Effector CD4-positive, alpha-beta T cell (primary cell): ENCODE results near the gene PLA2G5.
"Not testable (repeated sequence)": the region's sequence is repeated elsewhere in the genome, so short reads cannot be mapped to it uniquely, and the experiment has no call there.

Experiments
- DNase-seq: peaks from one replicate; pipeline ENCODE4 v3.0.0-alpha.2; 2020

Gene PLA2G5

DNA sequence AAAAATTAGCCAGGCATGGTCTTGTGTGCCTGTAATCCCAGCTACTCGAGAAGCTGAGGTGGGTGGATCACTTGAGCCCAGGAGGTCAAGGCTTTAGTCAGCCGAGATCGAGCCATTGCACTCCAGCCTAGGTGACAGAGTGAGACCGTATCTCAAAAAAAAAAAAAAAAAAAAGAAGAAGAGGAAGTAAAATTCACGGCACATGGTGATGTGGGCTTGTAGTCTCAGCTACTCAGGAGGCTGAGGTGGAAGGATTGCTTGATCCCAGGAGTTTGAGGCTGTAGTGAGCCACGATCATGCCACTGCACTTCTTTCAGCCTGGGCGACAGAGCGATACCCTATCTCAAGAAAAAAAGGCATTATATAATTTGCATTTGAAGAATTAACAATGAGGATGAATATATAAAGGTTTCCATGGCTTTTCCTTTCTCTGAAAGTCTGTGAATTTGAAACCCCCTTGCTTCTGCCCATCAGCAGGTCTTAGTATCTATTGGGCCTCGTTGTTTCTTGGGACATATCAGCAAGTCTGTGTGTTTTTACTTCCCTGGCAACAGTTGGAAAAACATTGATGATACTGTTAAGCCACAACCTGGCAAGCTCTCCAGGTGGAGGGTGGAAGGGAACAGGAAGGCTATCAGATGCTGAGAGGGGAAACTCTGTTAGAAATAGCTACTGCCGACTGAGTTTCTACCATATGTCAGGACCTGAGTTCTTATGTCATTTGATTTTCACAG lies 53.9 kb downstream of the PLA2G5 start:
- no peak for DNase-seq

DNA sequence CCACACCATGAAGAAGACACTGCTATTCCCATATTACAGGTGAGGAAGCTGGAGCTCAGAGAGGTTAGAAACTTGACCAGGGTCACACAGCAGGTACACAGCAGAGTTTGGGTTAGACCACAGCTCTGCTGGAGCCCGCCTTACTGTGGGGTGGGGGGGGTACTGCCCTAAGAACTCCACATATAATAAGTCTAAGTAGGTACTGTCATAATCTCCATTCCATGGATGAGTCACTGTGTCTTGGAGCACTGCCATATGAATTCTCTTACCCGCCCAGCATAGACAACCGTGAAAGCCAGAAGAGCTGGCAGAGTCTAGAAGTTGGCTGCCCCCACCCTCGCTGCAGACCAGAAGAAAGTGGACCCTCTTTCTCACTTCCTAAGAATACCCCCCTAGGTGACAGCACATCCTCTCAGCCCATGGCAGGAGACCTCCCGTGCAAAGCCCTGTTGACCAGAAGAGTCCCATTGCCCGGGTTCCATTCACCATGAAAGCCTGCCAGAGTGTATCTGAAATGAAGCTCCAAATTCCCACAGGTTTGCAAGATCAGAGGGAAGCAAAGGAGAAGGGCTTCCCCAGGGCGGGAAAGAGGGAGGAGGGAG lies 54.6 kb downstream of the PLA2G5 start:
- no peak for DNase-seq

DNA sequence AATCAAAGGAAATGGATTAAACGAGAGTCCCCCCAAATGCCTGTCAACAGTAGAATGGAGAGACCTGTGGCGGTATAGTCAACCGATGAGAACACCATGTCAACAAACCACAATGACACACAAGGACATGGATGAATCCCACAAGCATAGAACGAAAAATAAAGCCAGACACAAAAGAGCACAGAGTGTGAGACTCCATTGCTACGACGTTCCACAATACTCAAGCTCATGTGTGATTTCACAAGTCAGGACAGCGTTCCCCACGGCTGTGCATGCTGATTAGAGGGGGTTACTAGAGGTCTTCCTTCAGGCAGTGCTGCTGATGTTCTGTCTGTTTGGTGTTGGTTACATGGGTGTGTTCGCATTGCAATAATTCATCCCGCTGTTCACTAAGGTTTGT lies 55.1 kb downstream of the PLA2G5 start:
- no peak for DNase-seq

DNA sequence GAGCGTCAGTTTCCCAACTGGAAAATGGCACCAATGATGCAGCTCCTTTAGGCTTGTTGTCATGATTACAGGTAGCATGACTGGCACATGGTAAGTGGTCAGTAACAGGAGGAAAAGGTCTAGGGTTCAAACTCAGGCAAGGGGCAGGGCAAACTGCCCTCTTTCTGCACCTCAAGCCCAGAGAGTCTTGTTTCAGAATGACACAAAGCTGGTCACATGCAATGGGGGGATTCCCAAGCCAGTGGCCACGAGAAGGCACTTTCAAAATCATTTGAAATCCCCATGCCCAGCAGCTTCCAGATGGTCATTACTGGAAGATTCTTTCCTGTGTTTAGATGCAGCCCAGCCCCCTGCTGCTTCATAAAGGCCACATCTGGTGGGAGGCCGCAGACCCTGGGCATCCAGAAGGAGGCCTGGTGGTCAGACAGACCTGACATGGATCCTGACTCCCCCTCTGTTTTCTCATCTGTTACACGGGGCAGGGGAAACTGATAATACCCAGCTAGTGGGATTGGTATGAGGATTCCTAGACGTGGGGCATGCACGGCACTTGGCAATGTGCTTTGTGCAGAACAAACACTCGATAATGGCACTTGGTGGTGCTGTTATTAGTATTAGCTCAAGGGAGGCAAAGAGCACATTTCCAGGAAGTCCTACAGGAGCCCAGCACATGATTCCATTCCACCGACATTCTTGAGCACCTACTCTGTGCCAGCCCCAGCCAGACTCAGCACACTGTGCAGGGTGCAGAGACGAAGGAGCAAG lies 56.2 kb downstream of the PLA2G5 start:
- no peak for DNase-seq

DNA sequence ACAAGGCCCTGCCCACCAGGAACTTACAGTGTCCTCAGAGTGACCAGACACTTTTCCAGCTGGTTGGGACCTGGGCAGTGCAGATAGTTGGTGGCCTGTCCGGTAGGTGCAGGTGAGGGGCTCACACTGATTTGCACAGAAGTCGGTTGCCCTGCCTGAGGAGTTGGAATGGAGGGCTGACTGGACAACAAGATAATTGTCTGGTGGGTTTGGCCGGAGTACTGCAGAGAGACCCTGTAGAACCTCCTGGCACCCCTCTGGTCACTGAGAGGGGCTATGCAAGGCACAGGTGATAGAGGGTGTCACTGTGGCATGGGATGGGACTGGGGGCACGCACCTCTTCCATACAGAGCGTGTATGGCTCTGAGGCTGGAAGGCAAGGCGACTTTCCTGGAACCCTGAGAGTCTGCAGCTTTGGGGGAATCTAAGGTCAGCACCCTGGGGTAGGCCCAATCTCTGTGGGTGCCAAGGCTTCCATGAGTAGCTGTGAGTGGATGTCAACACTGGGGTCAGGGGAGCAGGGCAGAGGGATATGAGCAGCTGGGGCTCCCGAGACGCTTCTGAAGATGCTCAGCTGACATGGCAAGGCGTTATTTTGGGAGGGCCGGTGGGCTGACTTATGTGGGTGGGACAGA lies 56.9 kb downstream of the PLA2G5 start:
- no peak for DNase-seq

DNA sequence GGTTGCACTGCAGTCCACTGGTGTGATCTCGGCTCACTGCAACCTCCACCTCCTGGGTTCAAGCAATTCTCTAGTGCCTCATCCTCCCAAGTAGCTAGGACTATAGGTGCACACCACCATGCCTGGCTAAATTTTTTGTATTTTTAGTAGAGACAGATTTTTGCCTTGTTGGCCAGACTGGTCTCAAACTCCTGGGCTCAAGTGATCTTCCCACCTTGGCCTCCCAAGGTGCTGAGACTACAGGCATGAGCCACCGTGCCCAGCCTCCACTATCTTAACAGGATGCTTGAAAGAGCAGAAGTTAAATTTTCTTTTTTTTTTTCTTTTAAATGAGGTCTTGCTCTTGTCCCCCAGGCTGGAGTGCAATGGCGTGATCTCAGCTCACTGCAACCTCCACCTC lies 60.5 kb downstream of the PLA2G5 start:
- not testable (repeated sequence) for DNase-seq

GRCh38 chr1:20134995-20135394 lies 65.0 kb downstream of the PLA2G5 start:
- no peak for DNase-seq

DNA sequence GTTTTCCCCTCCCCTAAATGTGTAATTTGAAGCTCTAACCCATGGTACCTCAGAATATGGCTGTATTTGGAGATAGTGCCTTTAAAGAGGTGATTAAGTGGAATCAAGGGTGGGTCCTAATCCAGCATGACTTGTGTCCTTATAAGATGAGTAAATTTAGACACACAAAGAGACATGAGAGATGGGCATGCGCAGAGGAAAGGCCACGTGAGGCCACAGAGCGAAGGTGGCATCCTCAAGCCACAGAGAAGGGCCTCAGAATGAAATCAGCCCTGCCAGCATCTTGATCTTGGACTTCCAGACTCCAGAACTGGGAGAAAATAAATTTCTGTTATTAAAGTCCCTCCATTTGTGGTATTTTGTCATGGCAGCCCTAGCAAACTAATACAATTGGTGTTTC lies 66.3 kb downstream of the PLA2G5 start:
- DNase-seq, result no peak

GRCh38 chr1:20137055-20137454 lies 67.1 kb downstream of the PLA2G5 start:
- DNase-seq, result no peak

- DNase-seq, result no peak
Observed at GRCh38 chr1:20137604-20138003, 67.6 kb downstream of the PLA2G5 start.

GRCh38 chr1:20138346-20138745 lies 68.4 kb downstream of the PLA2G5 start:
- no peak for DNase-seq

- no peak for DNase-seq
Observed at GRCh38 chr1:20138961-20139550, 69.1 kb downstream of the PLA2G5 start, which contains the start of gene PLA2G2F. PLA2G2F (plus strand) TSS chr1:20139323; CDS start chr1:20139428, 105 bp downstream.

DNA sequence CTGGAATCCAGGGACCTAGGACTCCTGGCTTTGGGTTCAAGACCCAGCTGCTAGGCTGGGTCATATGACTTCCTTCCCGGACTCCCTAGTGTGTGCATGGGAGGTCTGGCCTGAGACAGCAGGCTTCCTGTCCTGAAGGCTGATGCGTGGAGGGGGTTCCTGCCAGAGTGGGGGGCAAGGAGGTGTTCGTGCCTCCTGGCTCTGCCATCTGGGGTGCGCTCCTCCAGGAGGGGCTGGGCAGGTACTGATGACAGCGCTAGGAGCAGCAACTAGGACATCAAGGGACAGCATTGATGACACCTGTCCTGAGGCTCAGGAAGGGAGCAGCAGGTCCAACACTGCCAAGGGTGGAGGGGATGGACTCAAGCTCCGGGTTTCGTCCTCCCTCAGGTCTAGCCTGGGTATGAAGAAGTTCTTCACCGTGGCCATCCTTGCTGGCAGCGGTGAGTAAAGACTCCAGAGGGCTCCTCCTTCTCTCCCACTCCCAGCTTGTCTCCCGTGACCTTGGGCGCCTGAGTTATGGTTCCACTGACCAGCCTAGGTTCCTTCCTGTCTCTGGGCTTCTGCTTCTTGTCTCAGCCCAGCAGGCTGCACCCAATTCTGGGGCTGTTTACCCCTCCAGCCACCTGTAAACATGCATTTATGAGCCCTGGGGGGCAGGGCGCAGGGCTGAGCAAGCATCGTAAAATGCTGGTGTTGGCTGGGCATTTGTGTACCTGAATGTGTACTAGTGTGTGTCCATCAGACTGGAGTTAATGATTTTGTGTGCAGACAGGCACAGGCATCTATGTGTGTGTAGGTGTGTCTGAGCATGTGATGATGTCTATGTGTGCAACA lies 70.0 kb downstream of the PLA2G5 start:
- no peak for DNase-seq

DNA sequence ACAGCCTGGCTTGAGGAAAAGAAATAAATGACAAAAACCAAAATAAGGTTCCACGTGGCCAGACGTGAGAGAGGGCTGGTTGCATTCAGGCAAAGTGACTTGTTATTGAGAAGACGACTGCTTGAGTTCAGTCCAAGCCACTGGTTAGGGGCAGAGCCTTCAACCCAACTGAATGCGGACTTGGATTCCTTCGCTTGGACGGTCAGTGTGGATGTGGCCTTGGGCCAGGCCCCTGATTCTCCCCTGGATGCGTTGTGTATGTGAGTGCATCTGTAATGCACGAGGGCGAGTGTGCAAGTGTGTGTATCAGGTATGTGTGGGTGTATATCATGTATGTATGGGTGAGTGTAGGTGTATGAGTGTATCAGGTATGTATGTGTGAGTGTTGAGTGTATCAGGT lies 71.0 kb downstream of the PLA2G5 start:
- no peak for DNase-seq

DNA sequence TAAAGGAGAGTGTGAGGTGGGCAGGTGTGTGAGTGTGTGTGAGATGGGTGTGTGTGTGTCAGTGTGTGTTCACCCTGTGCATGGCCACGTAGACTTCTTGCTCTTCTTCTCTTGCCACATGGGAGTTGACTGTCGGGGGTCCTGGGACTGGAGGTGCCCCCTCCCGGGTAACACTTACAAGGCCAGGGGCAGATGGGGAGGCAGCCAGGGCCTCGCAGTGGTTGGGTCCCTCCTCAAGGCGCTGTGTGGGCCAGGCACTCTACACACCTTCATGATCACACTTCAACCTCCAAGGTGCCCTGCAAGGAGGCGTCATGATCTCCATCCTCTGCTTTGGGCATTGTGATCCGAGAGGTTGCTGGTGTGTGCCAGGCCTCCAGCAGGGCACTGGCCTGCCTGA lies 71.5 kb downstream of the PLA2G5 start:
- no peak for DNase-seq
